Esophagus muscularis mucosa (tissue), 3 donors: Measurements from ENCODE around the gene PAPSS2.

Experiments used
- EP300 ChIP-seq: sonication (generic); formaldehyde crosslinking; IDR thresholded peaks from one replicate; pipeline ENCODE4 v1.6.1; 2017; ENCODE audit warnings: antibody characterized with exemption
- TF ChIP-seq, protein P1 (sequence below), 3 experiments: fragments of 200-600 bp in 2 of 3; fragments of 450-650 bp in 1 of 3; sonication (generic) in 2 of 3; IDR thresholded peaks; one replicate each; pipeline ENCODE4 v1.5.1; 2017 to 2019; ENCODE audit warnings: antibody characterized with exemption in 3 of 3, mild to moderate bottlenecking in 2 of 3, moderate library complexity in 1 of 3

DNA sequence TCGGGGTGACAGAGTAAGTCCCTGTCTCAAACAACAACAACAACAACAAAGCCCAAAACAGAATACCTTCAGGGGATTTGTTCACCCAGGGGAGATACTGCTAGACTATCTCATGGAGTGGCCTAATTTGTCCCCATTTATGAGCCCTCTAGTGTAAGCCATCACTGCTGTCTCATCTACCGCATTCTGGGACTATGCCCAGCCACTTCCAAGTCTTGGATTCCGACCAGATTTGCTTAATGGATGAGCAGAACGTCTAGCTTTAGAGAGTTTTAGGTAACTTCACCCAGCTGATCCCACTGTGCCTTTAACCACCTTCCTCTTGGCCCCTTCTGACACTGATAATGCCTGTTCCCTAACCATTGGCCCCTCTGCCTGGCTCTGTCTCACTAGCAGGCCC lies 47.1 kb downstream of the PAPSS2 start:
- TF ChIP-seq, protein P1, sequence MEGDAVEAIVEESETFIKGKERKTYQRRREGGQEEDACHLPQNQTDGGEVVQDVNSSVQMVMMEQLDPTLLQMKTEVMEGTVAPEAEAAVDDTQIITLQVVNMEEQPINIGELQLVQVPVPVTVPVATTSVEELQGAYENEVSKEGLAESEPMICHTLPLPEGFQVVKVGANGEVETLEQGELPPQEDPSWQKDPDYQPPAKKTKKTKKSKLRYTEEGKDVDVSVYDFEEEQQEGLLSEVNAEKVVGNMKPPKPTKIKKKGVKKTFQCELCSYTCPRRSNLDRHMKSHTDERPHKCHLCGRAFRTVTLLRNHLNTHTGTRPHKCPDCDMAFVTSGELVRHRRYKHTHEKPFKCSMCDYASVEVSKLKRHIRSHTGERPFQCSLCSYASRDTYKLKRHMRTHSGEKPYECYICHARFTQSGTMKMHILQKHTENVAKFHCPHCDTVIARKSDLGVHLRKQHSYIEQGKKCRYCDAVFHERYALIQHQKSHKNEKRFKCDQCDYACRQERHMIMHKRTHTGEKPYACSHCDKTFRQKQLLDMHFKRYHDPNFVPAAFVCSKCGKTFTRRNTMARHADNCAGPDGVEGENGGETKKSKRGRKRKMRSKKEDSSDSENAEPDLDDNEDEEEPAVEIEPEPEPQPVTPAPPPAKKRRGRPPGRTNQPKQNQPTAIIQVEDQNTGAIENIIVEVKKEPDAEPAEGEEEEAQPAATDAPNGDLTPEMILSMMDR (IDR thresholded peaks at IDR 0.05) = no peak
- no peak for TF ChIP-seq EP300
